ENCODE measurements around the gene UBAC1.
"Not testable (repeated sequence)": the region's sequence is repeated elsewhere in the genome, so short reads cannot be mapped to it uniquely, and the experiment has no call there.

UBAC1 gene

GRCh38 chr9:135933114-135933513 lies 28.1 kb downstream of the UBAC1 start:
- DNase-seq, result no peak

GRCh38 chr9:135932656-135933055 lies 28.5 kb downstream of the UBAC1 start:
- DNase-seq, result no peak

- DNase-seq, result no peak
Observed at GRCh38 chr9:135931349-135931820, 29.8 kb downstream of the UBAC1 start.

- DNase-seq, result no peak
Observed at GRCh38 chr9:135930446-135931345, 30.5 kb downstream of the UBAC1 start.

- DNase-seq, result no peak
Observed at GRCh38 chr9:135929656-135930445, 31.3 kb downstream of the UBAC1 start.

- DNase-seq, result no peak
Observed at GRCh38 chr9:135928731-135929655, 32.2 kb downstream of the UBAC1 start.

- no peak for DNase-seq
Observed at GRCh38 chr9:135928074-135928730, 33.0 kb downstream of the UBAC1 start.

GRCh38 chr9:135927195-135928013 lies 33.8 kb downstream of the UBAC1 start:
- DNase-seq, result no peak

- DNase-seq, result peak; percentile 47
Observed at GRCh38 chr9:135926402-135927194, 34.6 kb downstream of the UBAC1 start.

- no peak for DNase-seq
Observed at GRCh38 chr9:135925496-135926133, 35.6 kb downstream of the UBAC1 start.

GRCh38 chr9:135924628-135925338 lies 36.4 kb downstream of the UBAC1 start:
- DNase-seq, result no peak

GRCh38 chr9:135923508-135923907 lies 37.7 kb downstream of the UBAC1 start:
- DNase-seq, result no peak

- DNase-seq, result no peak
Observed at GRCh38 chr9:135921749-135922310, 39.3 kb downstream of the UBAC1 start.

GRCh38 chr9:135920973-135921585 lies 40.1 kb downstream of the UBAC1 start:
- DNase-seq, result no peak

- no peak for DNase-seq
Observed at GRCh38 chr9:135920256-135920930, 40.8 kb downstream of the UBAC1 start.

GRCh38 chr9:135919318-135919890 lies 41.8 kb downstream of the UBAC1 start:
- no peak for DNase-seq

- DNase-seq, result not testable (repeated sequence)
Observed at GRCh38 chr9:135916227-135916626, 44.9 kb downstream of the UBAC1 start.

All from fibroblast of skin of right quadriceps (primary cell).